ENCODE data around the gene AMHR2. TPM values are rescaled to one million over a fixed set of nuclear protein-coding genes. Genes with fewer than 3 reads are reported as not detected.

Gene AMHR2
- total and polyA plus RNA-seq, 9 of the 15 experiments (the other 6 are each of a cell fraction or from before 2014, with no cell fraction given), result 8.9 to 49.7 (median 19.3) TPM

DNA sequence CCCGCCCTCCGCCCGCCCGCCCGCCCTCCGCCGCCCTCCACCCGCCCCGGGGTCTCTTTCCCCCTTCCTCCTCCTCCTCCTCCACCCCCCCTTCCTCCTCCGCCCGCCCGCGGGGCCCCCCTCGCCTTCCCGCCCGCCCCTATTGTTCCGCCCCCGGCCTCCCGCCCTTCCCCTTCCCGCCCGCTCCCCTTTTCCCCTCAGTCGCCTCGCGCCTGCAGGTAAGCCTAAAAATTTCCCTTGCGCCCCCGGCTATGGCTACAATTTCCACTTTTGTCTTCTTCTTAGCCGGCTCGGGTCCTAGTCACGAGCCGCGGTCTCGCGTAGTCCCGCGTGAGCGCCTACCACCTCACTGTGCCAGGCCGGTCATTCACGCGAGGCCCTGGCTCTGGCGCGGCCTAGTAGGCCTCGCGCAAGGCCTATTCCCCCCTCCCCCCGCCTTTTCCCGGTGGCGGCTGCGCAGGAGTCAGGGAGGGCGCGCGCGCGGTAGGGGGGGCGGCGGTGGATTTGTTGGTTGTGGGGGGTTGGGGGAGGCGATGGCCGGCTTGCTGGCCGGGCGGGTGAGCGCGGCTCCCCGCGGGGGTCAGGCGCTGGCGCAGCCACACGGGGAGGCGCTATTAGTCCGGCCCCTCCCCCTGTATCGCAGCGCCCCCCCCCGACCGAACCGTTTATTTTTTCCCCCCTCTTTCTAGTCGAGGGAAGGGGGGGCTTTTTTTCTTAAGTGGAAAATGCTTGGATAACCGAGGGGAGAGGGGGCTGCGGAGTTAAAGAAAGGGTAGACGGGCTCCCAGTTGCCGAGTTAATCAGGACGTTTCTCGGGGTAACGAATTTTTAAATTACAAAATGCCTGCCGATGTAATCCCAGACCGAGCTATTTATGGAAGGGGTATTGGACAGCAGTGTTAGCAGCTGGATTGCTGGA, 28.8 kb downstream of the AMHR2 start (continued):
- TF ChIP-seq NCOA4 (IDR thresholded peaks at IDR 0.05; ENCODE audit: partially characterized antibody) (no peak), ADNP (tag; IDR thresholded peaks at IDR 0.05) (no peak), AFF1 (IDR thresholded peaks at IDR 0.05; ENCODE audit: low read depth in 1 of 2, partially characterized antibody in 2 of 2) (no peak), ELF4 (CRISPR knock-in tag; IDR thresholded peaks at IDR 0.05) (no peak; the same call in 1 of the 2 replicates), FOS (IDR thresholded peaks at IDR 0.05; ENCODE audit: extremely low read depth, insufficient read length) (no peak), POLR3A (IDR thresholded peaks at IDR 0.05; ENCODE audit: borderline replicate concordance, extremely low read depth, insufficient read depth, insufficient read length) (no peak), HMG20A (CRISPR knock-in tag; conservative IDR thresholded peaks at IDR 0.05) (no peak), MYNN (IDR thresholded peaks at IDR 0.05) (no peak), MYNN (CRISPR knock-in tag; IDR thresholded peaks at IDR 0.05) (no peak), THRAP3 (IDR thresholded peaks at IDR 0.05; ENCODE audit: borderline replicate concordance) (no peak), ZBTB9 (CRISPR knock-in tag; IDR thresholded peaks at IDR 0.05) (peak; percentile 27; the same call in 1 of the 2 replicates), HIVEP1 (CRISPR knock-in tag; IDR thresholded peaks at IDR 0.05) (0 out of 2 replicates have a peak, but pooled peaks have one; percentile 14), ZNF561 (CRISPR knock-in tag; conservative IDR thresholded peaks at IDR 0.05) (0 out of 2 replicates have a peak, but pooled peaks have one; percentile 10), GATAD2A (IDR thresholded peaks at IDR 0.05) (0 out of 2 replicates have a peak, but pooled peaks have one; percentile 15), BDP1 (IDR thresholded peaks at IDR 0.05; ENCODE audit: insufficient read depth, insufficient read length) (no peak), NFYB (IDR thresholded peaks at IDR 0.05; ENCODE audit: extremely low read depth, insufficient read length) (no peak), KDM2B (CRISPR knock-in tag; IDR thresholded peaks at IDR 0.05) (no peak)
- TF ChIP-seq, protein P1, sequence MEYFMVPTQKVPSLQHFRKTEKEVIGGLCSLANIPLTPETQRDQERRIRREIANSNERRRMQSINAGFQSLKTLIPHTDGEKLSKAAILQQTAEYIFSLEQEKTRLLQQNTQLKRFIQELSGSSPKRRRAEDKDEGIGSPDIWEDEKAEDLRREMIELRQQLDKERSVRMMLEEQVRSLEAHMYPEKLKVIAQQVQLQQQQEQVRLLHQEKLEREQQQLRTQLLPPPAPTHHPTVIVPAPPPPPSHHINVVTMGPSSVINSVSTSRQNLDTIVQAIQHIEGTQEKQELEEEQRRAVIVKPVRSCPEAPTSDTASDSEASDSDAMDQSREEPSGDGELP (CRISPR knock-in tag; IDR thresholded peaks at IDR 0.05; ENCODE audit: borderline replicate concordance), result peak; percentile 70
- TF ChIP-seq, protein P2, sequence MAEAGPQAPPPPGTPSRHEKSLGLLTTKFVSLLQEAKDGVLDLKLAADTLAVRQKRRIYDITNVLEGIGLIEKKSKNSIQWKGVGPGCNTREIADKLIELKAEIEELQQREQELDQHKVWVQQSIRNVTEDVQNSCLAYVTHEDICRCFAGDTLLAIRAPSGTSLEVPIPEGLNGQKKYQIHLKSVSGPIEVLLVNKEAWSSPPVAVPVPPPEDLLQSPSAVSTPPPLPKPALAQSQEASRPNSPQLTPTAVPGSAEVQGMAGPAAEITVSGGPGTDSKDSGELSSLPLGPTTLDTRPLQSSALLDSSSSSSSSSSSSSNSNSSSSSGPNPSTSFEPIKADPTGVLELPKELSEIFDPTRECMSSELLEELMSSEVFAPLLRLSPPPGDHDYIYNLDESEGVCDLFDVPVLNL (CRISPR knock-in tag; IDR thresholded peaks at IDR 0.05; ENCODE audit: low read depth), result peak; percentile 81; the same call in 1 of the 2 replicates
- TF ChIP-seq, protein P3, sequence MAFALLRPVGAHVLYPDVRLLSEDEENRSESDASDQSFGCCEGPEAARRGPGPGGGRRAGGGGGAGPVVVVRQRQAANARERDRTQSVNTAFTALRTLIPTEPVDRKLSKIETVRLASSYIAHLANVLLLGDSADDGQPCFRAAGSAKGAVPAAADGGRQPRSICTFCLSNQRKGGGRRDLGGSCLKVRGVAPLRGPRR (CRISPR knock-in tag; IDR thresholded peaks at IDR 0.05), result no peak

All from K562 (cell line).